Measurements from ENCODE around the gene DMRT1.

GRCh38 chr9:805151-805550 lies 36.3 kb upstream of the DMRT1 start:
- TF ChIP-seq POLR2A (IDR thresholded peaks at IDR 0.05; ENCODE audit: low read length) = no peak
- TF ChIP-seq GATA1 (IDR thresholded peaks at IDR 0.05; ENCODE audit: low read depth, low read length) = no peak
